Neural cell (in vitro differentiated cells): ENCODE results near the gene HDGF. TPM values are rescaled to one million over a fixed set of nuclear protein-coding genes. Genes with fewer than 3 reads are reported as not detected.
A peak's percentile ranks its signal among the peaks of the same experiment; 100 is the strongest.

Experiments
- H2AFZ ChIP-seq: fragments of 200-600, 300-800 bp; sonication (generic), shearing (Covaris generic); 2 replicates; pipeline ENCODE4 v1.6.0; 2014; ENCODE audit warnings: low read depth, mild to moderate bottlenecking, antibody characterized with exemption, low read length, moderate library complexity
- H3F3A ChIP-seq: fragments of 200-600 bp; shearing (Covaris generic); 2 replicates; pipeline ENCODE4 v1.6.1; 2016; ENCODE audit warnings: mild to moderate bottlenecking, moderate library complexity, mixed read lengths, antibody characterized with exemption, low read length; ENCODE audit not compliant: insufficient read depth, poor library complexity, severe bottlenecking
- H3K27ac ChIP-seq: fragments of 200-600, 300-800 bp; sonication (generic), shearing (Covaris generic); 2 replicates; pipeline ENCODE4 v1.5.1; 2014; ENCODE audit warnings: mild to moderate bottlenecking, low read length, moderate library complexity
- H3K27me3 ChIP-seq: fragments of 300-800, 200-600 bp; sonication (generic), shearing (Covaris generic); 2 replicates; pipeline ENCODE4 v1.6.0; 2014; ENCODE audit warnings: mild to moderate bottlenecking, low read depth, low read length, moderate library complexity; ENCODE audit not compliant: insufficient read depth
- H3K36me3 ChIP-seq: fragments of 300-800, 200-600 bp; sonication (generic), shearing (Covaris generic); 2 replicates; pipeline ENCODE4 v1.5.1; 2014; ENCODE audit warnings: mild to moderate bottlenecking, antibody characterized with exemption, low read length, moderate library complexity; ENCODE audit not compliant: insufficient read depth
- H3K4me2 ChIP-seq: fragments of 300-800, 200-600 bp; sonication (generic), shearing (Covaris generic); 2 replicates; pipeline ENCODE4 v1.6.0; 2014; ENCODE audit warnings: mild to moderate bottlenecking, low read length
- H3K4me3 ChIP-seq: fragments of 300-800, 200-600 bp; sonication (generic), shearing (Covaris generic); 2 replicates; pipeline ENCODE4 v1.5.1; 2014; ENCODE audit warnings: mild to moderate bottlenecking, low read length, moderate library complexity
- H3K79me2 ChIP-seq: fragments of 200-600 bp; shearing (Covaris generic); replicated peaks from 2 replicates; pipeline ENCODE4 v1.6.0; 2014; ENCODE audit warnings: mild to moderate bottlenecking, low read length, moderate library complexity; ENCODE audit not compliant: insufficient read depth
- H3K9ac ChIP-seq: fragments of 300-800, 200-600 bp; sonication (generic), shearing (Covaris generic); 2 replicates; pipeline ENCODE4 v1.6.1; 2016; ENCODE audit warnings: mild to moderate bottlenecking, low read length, mixed read lengths
- H3K9me2 ChIP-seq: fragments of 200-600 bp; shearing (Covaris generic); 2 replicates; pipeline ENCODE4 v1.6.1; 2016; ENCODE audit warnings: mild to moderate bottlenecking, low read length, mixed read lengths; ENCODE audit not compliant: insufficient read depth
- H3K9me3 ChIP-seq: fragments of 200-600, 300-800 bp; sonication (generic), shearing (Covaris generic); 2 replicates; pipeline ENCODE4 v1.6.1; 2016; ENCODE audit warnings: mild to moderate bottlenecking, mixed run types, low read length, moderate library complexity, mixed read lengths
- H4K20me1 ChIP-seq: fragments of 200-600 bp; shearing (Covaris generic); 2 replicates; pipeline ENCODE4 v1.6.1; 2016; ENCODE audit warnings: mild to moderate bottlenecking, mixed run types; ENCODE audit not compliant: insufficient read depth
- EP300 ChIP-seq: fragments of 450-650 bp; conservative IDR thresholded peaks from 2 replicates; pipeline ENCODE4 v1.6.1; 2014; ENCODE audit warnings: antibody characterized with exemption, mild to moderate bottlenecking, moderate library complexity; ENCODE audit not compliant: poor library complexity, severe bottlenecking
- EZH2 ChIP-seq: fragments of 200-600, 300-800 bp; shearing (Covaris generic), sonication (generic); IDR thresholded peaks from 2 replicates; pipeline ENCODE4 v1.6.1; 2014; ENCODE audit warnings: antibody characterized with exemption, low read length, borderline replicate concordance, mild to moderate bottlenecking; ENCODE audit not compliant: insufficient read depth, poor library complexity, severe bottlenecking
- MXI1 ChIP-seq: fragments of 450-650 bp; conservative IDR thresholded peaks from 2 replicates; pipeline ENCODE4 v1.6.1; 2014; ENCODE audit warnings: antibody characterized with exemption, mild to moderate bottlenecking; ENCODE audit not compliant: poor library complexity, severe bottlenecking
- POLR2AphosphoS5 ChIP-seq: IDR thresholded peaks from 2 replicates; pipeline ENCODE4 v1.6.1; 2012
- RAD21 ChIP-seq: fragments of 450-650 bp; conservative IDR thresholded peaks from 2 replicates; pipeline ENCODE4 v1.6.1; 2014; ENCODE audit warnings: antibody characterized with exemption, mild to moderate bottlenecking, moderate library complexity
- SMC3 ChIP-seq: fragments of 450-650 bp; conservative IDR thresholded peaks from 2 replicates; pipeline ENCODE4 v1.6.1; 2014; ENCODE audit warnings: antibody characterized with exemption, mild to moderate bottlenecking, moderate library complexity; ENCODE audit not compliant: poor library complexity
- TAF1 ChIP-seq: IDR thresholded peaks from 2 replicates; pipeline ENCODE4 v1.6.1; 2012; ENCODE audit warnings: low read depth
- polyA plus RNA-seq: library from polyadenylated mRNA; depleted of rRNA; stranded (reverse); fragments of >200 nt; gene quantifications from 2 replicates; pipeline ENCODE4 v1.2.3, GENCODE V29; 2014
- TF ChIP-seq, protein P1 (sequence below): fragments of 450-650 bp; IDR thresholded peaks from 2 replicates; pipeline ENCODE4 v1.5.1; 2014; ENCODE audit warnings: antibody characterized with exemption, mild to moderate bottlenecking, moderate library complexity; ENCODE audit not compliant: poor library complexity, severe bottlenecking
- TF ChIP-seq, protein P2 (sequence below): IDR thresholded peaks from 2 replicates; pipeline ENCODE4 v1.6.1; 2012; ENCODE audit warnings: borderline replicate concordance

HDGF gene
- polyA plus RNA-seq, 1 donor from 2014 or later, result 138 TPM

DNA sequence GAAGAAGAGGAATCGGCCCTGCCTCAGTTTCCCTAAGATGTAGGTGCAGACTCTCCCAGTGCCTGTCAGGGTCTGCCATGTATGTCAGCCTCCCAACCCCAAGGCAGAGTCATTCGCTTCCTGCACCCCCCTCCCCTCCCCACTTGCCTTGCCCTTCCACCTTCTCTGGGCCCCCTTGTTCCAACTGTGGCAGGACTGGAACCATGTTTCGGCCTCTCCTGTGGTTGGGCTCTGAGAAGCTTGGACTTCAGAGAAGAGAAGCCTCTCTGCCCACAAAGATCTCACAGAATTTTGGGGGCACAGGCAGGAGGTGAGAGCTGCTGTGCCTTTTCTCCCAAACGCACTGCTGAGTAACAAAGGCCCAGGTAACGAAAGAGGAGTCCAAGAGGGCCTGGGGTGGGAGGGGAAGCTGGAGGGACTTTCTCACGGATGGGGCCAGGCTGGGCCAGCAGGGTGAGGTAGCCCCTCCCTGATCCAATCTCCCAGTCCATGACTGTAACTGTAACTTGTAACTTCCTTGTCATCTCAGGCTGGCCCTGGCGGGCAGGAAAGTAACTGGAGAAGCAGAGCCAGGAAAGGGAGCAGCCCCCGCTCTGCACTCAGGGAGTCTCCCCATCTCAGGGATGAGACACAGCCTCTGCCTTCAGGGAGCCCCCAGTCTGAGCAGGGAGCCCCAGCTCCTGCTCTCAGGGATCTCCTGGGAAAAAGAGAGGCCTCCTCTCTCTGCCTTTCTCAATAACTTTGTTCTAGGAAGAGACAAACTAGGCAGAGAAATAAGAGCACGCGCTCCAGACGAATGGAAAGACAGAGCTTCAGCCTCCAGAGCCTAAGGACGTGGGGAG lies 57.4 kb downstream of the HDGF start:
- no peak overlapping the region for H3K4me3 ChIP-seq
- no peaks in the 10 kb centered on the region for H3K36me3 ChIP-seq
- H3K79me2 ChIP-seq, result no peaks in the 10 kb centered on the region
- H3K9me2 ChIP-seq, result no peaks in the 10 kb centered on the region
- TF ChIP-seq, protein P1, sequence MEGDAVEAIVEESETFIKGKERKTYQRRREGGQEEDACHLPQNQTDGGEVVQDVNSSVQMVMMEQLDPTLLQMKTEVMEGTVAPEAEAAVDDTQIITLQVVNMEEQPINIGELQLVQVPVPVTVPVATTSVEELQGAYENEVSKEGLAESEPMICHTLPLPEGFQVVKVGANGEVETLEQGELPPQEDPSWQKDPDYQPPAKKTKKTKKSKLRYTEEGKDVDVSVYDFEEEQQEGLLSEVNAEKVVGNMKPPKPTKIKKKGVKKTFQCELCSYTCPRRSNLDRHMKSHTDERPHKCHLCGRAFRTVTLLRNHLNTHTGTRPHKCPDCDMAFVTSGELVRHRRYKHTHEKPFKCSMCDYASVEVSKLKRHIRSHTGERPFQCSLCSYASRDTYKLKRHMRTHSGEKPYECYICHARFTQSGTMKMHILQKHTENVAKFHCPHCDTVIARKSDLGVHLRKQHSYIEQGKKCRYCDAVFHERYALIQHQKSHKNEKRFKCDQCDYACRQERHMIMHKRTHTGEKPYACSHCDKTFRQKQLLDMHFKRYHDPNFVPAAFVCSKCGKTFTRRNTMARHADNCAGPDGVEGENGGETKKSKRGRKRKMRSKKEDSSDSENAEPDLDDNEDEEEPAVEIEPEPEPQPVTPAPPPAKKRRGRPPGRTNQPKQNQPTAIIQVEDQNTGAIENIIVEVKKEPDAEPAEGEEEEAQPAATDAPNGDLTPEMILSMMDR, result no peak
- TF ChIP-seq EP300 (no peak), RAD21 (no peak), EZH2 (no peak), SMC3 (no peak), TAF1 (no peak), MXI1 (no peak), POLR2AphosphoS5 (no peak)
- TF ChIP-seq, protein P2, sequence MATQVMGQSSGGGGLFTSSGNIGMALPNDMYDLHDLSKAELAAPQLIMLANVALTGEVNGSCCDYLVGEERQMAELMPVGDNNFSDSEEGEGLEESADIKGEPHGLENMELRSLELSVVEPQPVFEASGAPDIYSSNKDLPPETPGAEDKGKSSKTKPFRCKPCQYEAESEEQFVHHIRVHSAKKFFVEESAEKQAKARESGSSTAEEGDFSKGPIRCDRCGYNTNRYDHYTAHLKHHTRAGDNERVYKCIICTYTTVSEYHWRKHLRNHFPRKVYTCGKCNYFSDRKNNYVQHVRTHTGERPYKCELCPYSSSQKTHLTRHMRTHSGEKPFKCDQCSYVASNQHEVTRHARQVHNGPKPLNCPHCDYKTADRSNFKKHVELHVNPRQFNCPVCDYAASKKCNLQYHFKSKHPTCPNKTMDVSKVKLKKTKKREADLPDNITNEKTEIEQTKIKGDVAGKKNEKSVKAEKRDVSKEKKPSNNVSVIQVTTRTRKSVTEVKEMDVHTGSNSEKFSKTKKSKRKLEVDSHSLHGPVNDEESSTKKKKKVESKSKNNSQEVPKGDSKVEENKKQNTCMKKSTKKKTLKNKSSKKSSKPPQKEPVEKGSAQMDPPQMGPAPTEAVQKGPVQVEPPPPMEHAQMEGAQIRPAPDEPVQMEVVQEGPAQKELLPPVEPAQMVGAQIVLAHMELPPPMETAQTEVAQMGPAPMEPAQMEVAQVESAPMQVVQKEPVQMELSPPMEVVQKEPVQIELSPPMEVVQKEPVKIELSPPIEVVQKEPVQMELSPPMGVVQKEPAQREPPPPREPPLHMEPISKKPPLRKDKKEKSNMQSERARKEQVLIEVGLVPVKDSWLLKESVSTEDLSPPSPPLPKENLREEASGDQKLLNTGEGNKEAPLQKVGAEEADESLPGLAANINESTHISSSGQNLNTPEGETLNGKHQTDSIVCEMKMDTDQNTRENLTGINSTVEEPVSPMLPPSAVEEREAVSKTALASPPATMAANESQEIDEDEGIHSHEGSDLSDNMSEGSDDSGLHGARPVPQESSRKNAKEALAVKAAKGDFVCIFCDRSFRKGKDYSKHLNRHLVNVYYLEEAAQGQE, result no peak
- no peak overlapping the region for H2AFZ ChIP-seq
- H3F3A ChIP-seq, result no peaks in the 10 kb centered on the region
- H3K9me3 ChIP-seq, result no peaks in the 10 kb centered on the region
- no peak overlapping the region for H3K27ac ChIP-seq
- H3K9ac ChIP-seq, result peak overlapping the region; percentile 27
- H3K27me3 ChIP-seq, result no peaks in the 10 kb centered on the region
- no peaks in the 10 kb centered on the region for H4K20me1 ChIP-seq
- no peak overlapping the region for H3K4me2 ChIP-seq

DNA sequence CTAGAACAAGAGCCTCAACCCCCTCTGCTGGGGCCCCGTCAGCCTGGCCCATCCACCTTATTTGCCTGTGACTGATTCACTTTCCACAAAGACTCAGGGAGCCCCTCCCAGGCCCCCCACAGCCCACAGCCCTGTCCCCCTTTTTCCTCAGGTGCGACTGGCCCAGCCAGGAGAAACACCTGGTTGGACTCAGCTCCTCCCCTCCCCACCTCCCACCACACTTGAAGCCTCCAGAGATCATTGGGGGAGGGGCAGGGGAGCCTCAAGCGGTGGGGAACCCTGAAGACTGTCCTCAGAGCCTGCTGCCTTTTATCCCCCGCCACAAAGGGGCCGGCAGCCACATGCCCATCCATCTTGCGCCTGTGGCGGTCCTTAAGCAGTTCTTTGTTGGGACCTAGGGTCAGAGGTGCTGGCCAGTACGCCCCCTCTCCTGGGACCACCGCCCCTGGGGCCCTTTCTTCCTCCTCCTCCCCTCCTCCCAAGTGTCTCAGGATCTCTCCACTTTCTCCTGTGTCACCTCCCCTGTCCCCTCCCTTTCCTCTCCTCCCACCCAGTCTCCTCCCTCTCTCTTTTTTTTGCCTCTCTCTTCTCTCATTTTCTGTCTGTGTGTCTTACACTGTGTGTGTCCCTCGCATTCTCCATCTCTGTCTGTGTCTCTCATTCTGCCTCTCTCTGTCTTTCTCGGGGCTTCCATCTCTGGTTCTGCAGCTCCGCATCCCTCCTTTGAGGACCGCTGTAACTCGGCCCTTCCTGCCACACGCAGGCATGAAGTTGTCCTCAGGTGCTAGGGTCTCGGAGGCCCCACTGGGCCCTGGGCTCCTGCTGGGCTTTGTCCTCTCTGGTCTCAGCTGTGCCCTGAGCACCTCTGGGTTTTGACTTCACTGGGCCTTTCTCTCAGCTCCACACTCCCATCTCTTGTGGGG lies 58.3 kb downstream of the HDGF start:
- H3K27ac ChIP-seq, result no peak overlapping the region
- no peak overlapping the region for H3K4me2 ChIP-seq
- no peak overlapping the region for H2AFZ ChIP-seq
- H3K27me3 ChIP-seq, result no peaks in the 10 kb centered on the region
- H4K20me1 ChIP-seq, result no peaks in the 10 kb centered on the region
- no peaks in the 10 kb centered on the region for H3K9me2 ChIP-seq
- H3K9ac ChIP-seq, result peak overlapping the region; percentile 27
- no peaks in the 10 kb centered on the region for H3K9me3 ChIP-seq
- no peaks in the 10 kb centered on the region for H3K36me3 ChIP-seq
- peak overlapping the region; percentile 33 for H3K4me3 ChIP-seq
- no peak for TF ChIP-seq EP300
- TF ChIP-seq TAF1, result no peak
- no peak for TF ChIP-seq SMC3
- TF ChIP-seq, protein P1, result no peak
- TF ChIP-seq POLR2AphosphoS5, result no peak
- TF ChIP-seq, protein P2, result no peak
- no peak for TF ChIP-seq MXI1
- no peak for TF ChIP-seq RAD21
- no peak for TF ChIP-seq EZH2
- H3F3A ChIP-seq, result no peaks in the 10 kb centered on the region
- no peaks in the 10 kb centered on the region for H3K79me2 ChIP-seq
